Stimulated activated CD8-positive, alpha-beta memory T cell treated with anti-CD3 and anti-CD28 coated beads, Interleukin-15, amount 100 ng/mL, for 1 hour (primary cell): ENCODE data around the gene FAM162A.
"Not testable (repeated sequence)": the region's sequence is repeated elsewhere in the genome, so short reads cannot be mapped to it uniquely, and the experiment has no call there.

Source experiments
- DNase-seq: peaks from one replicate; pipeline ENCODE4 v3.0.0-alpha.2; 2020; ENCODE audit warnings: low read depth

The FAM162A gene, protein sequence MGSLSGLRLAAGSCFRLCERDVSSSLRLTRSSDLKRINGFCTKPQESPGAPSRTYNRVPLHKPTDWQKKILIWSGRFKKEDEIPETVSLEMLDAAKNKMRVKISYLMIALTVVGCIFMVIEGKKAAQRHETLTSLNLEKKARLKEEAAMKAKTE

DNA sequence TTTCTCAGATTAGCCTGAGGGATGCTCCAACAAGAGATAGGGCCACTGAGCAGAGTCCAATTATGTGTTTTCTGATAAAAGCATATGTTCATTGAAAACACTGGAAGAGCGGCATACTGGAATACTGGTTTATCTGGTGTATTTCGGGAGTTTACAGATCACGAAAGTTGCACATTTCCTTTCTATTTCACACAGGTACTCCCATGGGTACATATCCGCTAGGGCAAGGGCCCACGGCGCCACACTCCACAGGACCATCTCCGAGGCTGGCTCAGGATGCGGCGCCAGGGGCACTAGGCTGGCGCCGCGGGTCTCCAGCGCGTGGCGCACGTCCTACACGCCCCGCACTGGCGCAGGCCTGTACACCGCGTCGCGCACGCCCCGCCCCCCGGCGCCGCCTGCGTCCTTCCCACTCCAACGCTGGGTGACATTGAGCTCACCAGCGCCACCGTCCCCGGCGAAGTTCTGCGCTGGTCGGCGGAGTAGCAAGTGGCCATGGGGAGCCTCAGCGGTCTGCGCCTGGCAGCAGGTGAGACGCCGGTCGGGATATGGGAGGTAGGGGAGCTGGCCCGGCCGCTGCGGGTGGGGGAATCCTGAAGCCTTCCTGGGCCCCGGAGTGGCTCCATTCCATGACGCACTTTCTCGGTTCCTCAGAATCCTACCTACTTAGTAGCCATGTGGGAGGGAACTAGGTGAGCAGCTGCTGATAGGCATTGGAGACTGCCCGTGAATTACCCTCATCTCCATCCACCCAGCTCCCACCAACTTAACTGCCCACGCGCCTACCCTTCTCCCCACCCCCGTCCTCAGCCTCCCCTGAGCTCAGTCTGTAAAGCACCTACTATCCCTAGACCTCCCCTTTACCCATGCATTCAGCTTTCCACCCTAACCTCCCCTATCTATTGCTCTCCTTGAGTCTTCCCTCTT, at the start of gene FAM162A:
Gene FAM162A, plus strand, starts transcription at position 412 of the 927 bp plus-strand sequence. Its CDS starts 84 bp downstream, at position 496.
- peak; percentile 80 for DNase-seq

DNA sequence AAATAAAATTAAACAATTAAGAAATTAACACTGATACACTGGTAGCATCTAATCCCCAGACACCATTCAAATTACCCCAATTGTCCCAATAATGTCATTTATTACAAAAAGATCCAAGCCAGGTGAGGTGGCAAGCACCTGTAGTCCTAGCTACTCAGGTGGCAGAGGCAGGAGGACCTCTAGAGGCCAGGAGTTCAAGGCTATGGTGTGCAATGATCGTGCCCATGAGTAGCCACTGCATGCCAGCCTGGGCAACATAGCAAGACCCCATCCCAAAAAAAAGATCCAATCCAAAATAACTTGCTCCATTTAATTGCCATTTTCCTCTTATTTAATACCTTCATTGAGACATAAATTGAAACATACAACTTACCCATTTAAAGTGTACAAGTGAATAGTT, 41.2 kb upstream of the FAM162A start:
- no peak for DNase-seq

DNA sequence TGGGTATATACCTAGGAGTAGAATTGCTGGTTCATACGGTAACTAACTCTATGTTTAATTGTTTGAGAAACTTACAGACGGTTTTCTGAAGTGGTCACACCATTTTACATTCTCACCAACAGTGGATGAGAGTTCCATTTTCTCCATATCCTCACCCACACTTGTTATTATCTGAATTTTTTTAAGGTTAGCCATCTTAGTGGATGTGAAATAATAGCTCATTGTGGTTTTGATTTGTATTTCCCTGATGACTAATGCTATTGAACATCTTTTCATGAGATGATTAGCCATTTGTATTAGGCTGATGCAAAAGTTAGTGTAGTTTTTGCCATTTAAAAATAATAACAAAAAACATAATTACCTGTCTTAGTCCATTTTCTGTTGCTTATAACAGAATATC, 40.3 kb upstream of the FAM162A start:
- no peak for DNase-seq

DNA sequence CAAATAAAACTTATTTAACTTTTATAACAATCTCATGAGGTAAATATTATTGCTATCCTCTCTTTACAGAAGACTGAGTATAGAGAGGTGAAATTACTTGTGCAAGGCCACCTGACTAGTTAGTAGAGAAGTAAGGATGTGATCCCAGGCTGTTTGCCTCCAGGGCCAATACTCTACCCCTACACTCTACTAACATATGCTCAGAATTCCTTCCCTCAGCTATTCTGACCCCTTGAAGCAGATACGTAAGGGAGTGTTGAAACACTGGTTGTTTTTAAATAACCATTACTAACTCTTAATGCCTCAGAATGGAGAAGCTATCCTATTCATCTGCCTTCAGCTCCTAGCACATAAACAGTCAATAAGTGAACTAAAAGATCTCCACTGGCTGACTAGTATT, 34.8 kb upstream of the FAM162A start:
- no peak for DNase-seq

DNA sequence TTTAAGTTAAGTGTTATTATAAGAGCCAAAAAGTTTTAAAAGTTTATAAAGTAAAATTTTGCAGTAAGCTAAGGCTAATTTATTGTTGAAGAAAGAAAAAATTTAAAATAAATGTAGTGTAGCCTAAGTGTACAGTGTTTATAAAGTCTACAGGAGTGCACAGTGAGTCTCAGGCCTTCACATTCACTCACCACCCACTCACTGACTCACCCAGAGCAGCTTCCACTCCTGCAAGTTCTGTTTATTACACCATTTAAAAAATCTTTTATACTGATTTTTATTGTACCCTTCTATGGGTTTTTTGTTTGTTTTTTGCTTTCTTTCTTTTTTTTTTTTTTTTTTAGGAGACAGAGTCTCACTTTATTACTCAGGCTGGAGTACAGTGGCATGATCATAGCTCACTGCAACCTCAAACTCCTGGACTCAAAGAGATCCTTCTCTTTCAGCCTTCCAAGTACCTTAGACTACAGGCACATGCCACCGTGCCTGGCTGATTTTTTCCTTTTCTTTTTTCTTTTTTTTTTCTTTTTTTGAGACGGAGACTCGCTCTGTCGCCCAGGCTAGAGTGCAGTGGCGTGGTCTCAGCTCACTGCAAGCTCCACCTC, 33.1 kb upstream of the FAM162A start:
- DNase-seq: no peak

DNA sequence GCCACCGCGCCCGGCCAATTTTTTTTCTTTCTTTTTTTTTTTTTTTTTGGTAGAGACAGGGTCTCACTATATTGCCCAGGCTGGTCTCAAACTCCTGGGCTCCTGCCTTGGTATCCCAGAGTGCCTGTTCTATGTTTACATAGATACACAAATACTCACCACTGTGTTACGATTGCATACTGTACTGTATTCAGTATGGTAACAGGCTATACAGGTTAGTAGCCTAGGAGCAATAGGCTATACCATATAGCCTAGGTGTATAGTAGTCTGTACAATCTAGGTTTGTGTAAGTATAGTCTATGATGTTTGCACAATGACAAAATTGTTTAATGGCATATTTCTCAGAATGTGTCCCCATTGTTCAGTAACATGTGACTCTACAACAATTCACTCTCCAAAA, 32.4 kb upstream of the FAM162A start:
- DNase-seq: no peak

DNA sequence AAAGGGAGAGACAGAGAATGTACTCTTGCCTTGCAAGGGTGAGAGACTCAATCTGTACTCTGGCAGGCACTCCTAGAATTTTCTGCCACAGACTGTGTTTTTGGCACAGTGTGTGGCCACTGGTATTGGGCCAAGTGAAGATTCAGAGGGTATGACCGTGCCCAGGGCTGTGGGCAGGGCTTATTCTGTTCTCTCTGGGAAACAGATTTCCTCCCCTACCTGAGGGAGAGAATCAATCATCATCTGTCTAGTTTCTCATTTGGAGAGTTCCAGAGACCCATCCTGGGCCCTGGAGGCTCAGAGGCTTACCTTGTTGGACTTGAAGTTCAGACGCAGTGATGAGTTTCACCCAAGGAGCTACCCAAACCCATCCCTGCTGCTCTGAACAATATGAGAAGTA, 30.8 kb upstream of the FAM162A start:
- no peak for DNase-seq

DNA sequence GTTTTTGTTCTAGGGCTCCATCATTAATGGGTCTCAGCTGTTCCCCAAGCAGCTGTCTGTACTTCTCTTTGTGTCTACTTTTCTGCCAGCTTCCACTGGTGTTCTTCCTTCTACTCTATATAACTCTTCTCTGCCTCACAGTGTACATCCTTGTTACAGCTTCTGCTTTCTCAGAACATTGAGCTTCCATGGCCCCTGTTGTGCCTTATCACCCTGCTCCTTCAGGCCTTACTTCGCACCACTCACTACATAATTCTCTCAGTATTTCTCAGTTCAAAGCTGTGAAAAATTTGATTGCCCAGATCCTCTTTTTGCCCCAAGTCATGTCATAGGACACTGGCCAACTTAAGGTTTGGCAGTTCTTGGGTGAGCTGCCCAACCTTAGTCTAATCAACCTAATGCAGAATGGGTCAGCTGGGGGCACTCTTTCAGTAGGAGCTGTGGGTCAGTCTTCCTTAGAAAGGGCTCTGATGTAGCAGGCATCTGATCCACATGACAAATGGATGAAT, 30.0 kb upstream of the FAM162A start:
- DNase-seq: no peak

DNA sequence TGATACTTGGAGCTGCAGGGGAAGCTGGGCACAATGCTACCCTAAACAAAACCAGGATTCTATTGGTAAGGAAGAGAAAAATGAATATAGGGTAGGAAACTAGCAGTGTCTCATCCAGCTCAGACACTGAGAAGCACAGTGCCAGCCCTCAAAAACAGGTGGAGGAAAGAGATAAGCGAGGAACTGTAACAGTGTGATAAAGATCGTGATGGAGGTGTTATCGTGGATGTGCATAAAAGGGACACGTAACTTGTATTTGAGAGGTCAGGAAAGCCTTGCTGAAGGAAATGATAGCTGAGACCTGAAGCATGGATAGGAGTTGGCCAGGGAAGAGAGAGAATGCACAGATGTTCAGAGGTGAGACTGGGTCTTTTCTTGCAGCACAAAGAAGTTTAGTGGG, 28.4 kb upstream of the FAM162A start:
- DNase-seq: no peak

DNA sequence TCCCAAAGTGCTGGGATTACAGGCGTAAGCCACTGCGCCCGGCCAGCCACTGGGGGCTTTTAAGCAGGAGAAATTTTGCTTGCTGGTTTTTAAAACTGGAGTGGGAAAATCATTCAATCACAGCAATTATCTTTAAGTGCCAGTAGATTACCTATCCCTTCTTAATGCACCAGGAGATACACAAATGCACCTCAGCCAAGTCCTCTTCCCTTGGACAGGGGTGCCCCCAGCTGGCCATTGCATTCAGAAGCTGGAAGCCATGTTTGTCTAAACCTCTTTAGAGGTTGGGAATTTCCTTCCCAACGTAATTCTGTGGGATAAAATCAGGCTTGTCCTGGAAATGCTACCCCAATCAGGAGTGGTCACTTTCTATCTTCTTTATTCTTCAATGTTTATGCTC, 27.6 kb upstream of the FAM162A start:
- no peak for DNase-seq

DNA sequence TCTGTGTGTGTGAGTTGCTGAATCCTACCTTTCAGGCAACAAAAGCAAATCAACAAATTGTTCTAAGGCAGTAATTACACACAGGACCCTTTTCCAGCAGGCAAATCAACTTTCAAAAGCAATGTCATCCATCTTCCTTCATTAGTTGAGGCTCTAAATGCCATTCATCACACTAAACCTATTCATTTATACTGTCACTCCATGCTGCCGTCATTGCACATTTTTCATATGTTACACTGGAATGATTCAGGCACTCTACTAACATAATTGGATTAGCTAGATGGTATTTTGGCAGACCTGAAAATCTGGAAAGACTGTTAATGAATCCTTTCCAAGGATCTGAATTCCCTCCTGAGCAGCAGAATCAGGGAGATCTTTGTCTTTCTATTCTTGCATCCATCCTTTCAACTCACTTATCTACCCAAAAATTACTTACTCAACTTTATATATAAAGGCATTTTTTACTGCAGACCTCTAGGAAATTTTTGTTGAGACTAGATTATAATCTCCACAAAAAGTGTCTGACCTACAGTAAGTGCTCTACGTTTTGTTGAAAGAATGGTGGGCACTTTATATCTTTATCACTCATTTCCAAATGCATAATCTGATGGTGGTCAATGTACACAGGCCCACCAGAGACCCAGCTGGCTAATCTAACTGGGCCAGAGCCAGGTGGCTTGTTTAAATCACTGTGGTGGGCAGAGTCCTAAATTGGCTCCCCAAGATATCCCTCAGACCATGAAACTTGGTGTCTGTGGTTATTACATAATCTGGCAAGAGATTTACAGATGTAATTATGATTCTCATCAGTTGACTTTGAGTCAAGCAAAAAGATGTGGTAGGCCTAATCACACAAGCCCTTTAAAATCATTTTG, 25.9 kb upstream of the FAM162A start:
- no peak for DNase-seq

DNA sequence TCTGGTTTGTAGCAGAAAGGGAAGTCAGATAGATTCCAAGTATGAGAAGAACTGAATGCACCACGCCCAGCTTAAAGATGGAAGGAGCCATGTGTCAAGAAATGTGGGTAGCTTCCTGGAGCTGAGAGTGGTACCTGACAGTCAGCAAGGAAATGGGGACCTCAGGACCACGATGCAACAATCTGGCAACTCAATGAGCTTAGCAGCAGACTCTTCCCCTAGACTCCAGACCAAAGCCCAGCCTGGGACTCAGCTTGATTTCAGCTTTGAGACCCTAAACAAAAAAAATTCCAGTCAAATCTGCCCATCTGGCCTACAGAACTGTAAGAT, 25.3 kb upstream of the FAM162A start:
- DNase-seq: no peak

DNA sequence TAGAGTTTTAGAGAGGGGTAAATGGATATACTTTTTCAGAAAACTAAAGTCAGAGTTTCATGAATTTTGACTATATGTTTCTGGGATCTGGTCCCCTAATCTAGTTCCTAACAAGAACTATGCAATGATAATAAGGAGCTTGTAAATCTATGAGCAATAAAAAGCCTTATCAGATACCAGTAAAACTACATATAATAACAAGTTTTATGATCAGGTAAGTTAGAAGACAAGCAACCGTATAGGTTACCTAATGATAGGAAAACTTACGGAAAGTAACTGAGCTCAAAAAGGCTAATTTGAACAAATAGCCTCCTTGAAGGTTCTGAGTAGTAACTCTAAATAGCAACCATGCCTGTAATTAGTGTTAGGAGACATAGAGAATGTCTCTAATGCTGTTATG, 22.0 kb upstream of the FAM162A start:
- no peak for DNase-seq

DNA sequence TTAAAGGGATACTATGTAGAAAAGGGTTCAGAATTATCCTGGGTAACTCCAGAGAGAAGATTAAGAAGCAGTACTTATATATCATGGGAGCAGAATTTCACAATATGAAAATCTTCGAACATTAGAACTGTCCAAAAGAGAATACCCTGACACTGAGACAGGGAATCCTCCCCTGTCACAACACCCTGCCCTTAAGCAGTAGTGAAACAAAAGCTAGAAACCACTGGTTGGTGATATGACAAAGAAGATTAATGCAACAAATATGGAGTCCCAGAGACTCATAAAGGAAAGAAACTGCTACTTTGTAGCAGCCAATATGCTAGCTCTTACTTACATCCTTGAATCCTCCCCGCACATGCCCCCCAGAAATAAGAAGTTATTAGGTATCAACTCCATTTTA, 19.5 kb upstream of the FAM162A start:
- DNase-seq: no peak

DNA sequence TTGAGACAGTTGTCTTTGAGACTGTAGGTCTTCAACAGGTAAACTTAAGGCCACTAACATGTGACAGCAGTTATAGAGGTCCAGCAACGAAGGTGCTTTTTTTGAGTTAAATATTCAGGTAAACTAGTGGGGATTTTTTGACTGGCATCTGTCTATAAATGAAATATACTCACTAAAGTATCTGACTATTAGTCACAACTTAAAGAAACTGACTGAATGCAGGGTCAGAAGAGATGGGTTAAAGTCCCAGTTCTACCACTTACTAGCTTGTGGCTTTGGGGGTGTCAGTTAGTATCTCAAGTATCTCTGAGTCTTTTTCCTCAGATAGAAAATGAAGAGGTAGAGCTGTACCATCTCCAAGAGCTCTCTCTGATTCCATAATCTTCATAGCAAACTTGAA, 18.9 kb upstream of the FAM162A start:
- DNase-seq: no peak

DNA sequence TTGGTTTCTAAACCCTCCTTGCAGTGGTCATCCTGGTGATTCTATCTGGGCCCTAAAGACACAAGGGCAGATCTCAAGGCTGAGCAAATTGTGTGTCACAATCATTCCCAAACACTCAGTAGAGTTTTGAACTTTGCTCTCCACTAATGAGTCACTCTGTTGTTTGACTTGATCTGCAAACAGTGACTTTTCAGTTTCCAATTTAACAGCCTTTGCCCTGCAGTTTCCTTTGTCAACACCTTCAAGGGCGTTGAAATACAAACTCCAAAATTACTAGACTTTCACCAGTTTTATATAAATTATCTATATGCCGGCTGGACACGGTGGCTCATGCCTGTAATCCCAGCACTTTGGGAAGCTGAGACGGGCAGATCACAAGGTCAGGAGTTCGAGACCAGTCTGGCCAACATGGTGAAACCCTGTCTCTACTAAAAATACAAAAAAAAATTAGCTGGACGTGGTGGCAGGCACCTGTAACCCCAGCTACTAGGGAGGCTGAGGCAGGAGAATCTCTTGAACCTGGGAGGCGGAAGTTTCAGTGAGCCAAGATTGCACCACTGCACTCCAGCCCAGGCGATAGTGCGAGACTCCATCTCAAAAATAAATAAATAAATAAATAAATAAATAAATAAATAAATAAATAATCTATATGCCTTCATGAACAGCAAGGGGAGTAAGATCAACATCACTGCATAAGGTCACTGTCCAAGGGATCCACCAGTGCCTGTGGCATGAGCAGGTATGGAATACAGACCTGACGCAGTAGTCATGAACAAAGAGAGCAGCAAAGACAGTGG, 18.2 kb upstream of the FAM162A start:
- not testable (repeated sequence) for DNase-seq

DNA sequence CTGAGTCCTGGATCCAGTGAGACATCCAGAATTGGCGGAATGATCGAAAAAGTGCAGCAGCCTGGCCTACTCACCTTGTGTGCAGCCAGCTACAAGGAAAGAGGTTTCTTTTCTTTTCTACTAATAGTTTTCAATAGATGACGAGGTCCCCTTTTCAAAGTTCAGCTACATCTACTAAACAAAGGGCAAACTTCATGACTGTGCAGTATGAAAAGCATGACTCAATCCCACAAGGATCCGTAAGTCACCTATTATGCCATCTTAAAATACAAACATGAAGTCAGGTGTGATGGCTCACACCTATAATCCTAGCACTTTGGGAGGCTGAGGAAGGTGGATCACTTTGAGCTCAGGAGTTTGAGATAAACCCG, 17.6 kb upstream of the FAM162A start:
- no peak for DNase-seq

DNA sequence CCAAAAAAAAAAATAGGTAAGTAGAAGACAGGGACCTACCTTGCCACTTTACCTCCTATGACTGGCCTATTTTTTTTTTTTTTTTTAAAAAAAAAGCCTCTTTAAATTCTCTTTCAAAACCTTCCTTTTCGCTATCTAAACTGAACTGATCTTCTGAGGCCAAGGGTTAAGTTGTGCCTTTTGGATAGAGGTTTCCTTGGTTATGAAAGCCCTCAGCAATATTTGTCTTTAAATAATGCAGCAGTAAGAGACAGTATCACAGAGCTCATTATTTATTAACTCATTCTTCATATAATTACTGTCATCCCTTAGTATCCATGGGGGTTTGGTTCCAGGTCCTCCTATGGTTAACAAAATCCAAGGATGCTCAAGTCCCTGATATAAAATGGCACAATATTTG, 9.9 kb upstream of the FAM162A start:
- DNase-seq: no peak

DNA sequence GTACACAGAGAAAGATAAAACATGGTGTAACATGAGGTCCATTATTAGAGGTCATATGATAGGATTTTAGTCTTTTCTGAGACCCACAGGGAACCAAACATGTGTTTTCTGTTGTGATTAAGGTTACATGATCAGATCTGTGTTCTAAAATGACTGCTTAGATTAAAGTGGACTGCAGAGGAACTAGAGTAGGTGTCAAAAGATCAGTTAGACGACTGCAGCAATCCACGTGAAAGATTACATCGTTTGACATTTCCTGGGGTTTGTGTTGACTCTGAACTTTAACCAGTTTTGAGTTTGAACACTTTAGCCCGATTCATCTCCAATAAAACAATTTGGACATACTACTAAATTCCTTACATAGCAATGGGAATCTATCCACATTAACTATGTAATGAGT, 6.0 kb upstream of the FAM162A start:
- DNase-seq: no peak

DNA sequence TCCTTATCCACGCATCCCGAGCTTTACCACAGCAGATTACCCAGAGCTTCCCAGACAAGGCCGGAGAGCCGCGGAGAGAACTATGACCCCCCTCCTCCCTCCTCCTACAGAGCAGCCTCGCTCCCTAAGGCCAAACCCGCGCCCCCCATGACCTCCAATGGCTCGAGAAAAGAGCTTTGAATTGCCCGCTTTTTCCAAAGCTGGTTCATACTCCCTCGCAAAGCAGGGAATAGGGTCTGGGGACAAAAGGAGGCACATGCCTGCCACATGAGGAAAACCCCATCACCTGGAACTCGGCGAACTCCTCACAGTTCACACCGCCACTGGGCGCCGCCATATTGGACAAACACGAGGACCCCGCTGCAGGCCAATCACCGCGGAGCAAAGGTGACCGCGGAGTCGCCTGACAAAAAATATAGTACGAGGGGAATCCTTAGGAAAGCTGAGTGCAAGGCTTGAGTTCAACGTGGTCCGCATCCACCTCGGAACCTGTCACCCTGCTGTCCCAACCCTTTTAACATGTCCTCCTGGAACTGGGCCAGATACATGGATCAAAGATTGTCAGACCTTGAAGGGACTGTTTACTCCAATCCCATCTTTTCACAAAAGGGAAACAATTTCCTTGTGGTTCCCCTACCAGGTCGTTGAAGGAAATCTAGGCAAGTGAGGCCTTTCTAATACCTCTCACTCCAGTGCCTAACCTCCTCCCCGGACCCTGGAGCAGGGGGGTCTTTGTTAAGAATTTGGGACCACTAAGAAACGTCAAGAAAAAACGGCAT, 905 bp upstream of the FAM162A start, which contains the start of gene MIX23:
Gene MIX23, minus strand, starts transcription at position 344 of the 779 bp plus-strand sequence. Its CDS starts 7 bp downstream, at position 337.
- DNase-seq: peak; percentile 68

DNA sequence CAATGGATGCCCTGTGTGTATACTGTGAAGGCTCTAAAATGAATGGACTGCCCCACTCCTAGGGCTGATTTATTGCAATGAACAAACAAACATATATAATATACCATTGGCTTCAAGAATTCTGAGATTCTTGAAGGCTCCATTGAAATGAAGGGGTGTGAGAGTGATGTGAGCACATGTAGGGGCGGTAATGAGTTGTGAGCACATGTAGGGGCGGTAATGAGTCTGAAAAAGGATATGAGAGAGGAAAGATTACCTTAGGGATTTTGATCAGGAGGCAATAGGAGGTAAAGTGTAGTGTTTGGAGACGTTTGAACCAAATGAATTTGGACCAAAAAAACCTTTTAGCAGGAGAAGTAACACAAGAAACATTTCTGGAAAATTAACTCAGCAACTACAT, 3.7 kb downstream of the FAM162A start:
- DNase-seq: no peak
